ENCODE data around the gene TEKT5. TPM values are rescaled to one million over a fixed set of nuclear protein-coding genes. Genes with fewer than 3 reads are reported as not detected.

Gene TEKT5
- total RNA-seq, 1 experiment from 2014 or later = not detected

DNA sequence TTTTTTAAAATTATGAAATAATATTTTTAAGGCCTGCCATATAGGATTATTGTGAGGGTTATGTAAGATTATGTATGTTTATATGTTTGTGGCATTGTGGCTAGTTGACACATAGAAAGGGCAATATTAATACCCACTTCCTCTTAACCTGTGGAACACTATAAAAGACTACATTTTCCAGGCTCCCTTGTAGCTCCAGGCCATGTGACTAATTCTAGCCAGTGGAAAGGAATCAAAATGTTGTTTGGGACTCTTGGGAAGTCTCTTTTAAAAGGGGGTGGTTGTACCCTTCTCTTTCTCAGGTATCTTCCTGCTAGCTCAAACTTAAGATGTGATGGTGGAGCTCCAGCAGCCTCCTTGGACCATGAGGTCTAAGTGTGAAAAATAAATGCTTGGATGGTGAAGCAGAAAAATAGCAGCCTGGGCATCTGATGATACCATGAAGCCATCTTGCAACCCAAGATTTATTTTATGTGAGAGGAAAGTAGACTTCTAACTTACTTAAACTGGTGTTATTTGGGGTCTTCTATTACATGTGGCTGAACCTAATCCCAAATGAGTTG, 39.2 kb downstream of the TEKT5 start:
- intact Hi-C loops (cut with micrococcal nuclease; ENCODE audit: unreplicated experiment) = no loop called here
- no TSS peak for BruUV-seq (replicated peaks)
- CTCF ChIA-PET = no interaction called here

GRCh38 chr16:10654592-10655414, 39.9 kb downstream of the TEKT5 start:
- ChIA-PET POLR2A (no interaction called here), CTCF (no interaction called here)
- no peak for ATAC-seq

More for the DNA sequence above, 39.2 kb downstream of the TEKT5 start:
- DNase-seq (ENCODE audit: low read depth, low spot score) (no peak), ATAC-seq (no peak)
- Histone ChIP-seq H3K4me1 (ENCODE audit: control insufficient read depth, insufficient read depth, low read length) (no peaks in the 10 kb centered on the region), H3K27ac (ENCODE audit: low read length) (no peak overlapping the region), H3K4me3 (ENCODE audit: low read depth in 2 of 2, low read length in 2 of 2) (no peak overlapping the region), H3K27me3 (ENCODE audit: control insufficient read depth, insufficient read depth, low read length) (no peaks in the 10 kb centered on the region; the same call in 1 of the 2 replicates), H3K9me3 (ENCODE audit: control insufficient read depth, insufficient read depth, low read depth, low read length) (no peaks in the 10 kb centered on the region), H3K36me3 (ENCODE audit: control insufficient read depth, insufficient read depth, low read length) (no peaks in the 10 kb centered on the region)
- POLR2A ChIA-PET = no interaction called here
- TF ChIP-seq SIN3A (IDR thresholded peaks at IDR 0.05; ENCODE audit: borderline replicate concordance, insufficient read depth, low read depth, low read length) (no peak), POLR2AphosphoS5 (IDR thresholded peaks at IDR 0.05; ENCODE audit: low read depth, low read length) (no peak), REST (IDR thresholded peaks at IDR 0.05; ENCODE audit: insufficient read depth in 1 of 2, low read depth in 2 of 2, low read length in 1 of 2) (no peak), TCF7L2 (IDR thresholded peaks at IDR 0.05; ENCODE audit: low read depth, low read length) (no peak)
- TF ChIP-seq, protein P1, sequence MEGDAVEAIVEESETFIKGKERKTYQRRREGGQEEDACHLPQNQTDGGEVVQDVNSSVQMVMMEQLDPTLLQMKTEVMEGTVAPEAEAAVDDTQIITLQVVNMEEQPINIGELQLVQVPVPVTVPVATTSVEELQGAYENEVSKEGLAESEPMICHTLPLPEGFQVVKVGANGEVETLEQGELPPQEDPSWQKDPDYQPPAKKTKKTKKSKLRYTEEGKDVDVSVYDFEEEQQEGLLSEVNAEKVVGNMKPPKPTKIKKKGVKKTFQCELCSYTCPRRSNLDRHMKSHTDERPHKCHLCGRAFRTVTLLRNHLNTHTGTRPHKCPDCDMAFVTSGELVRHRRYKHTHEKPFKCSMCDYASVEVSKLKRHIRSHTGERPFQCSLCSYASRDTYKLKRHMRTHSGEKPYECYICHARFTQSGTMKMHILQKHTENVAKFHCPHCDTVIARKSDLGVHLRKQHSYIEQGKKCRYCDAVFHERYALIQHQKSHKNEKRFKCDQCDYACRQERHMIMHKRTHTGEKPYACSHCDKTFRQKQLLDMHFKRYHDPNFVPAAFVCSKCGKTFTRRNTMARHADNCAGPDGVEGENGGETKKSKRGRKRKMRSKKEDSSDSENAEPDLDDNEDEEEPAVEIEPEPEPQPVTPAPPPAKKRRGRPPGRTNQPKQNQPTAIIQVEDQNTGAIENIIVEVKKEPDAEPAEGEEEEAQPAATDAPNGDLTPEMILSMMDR (IDR thresholded peaks at IDR 0.05) = no peak
- in situ Hi-C loops (cut with HindIII; ENCODE audit: low pct_unique_long_range_greater_than_20kb, low sequenced_read_pairs) = no loop called here

More at GRCh38 chr16:10654592-10655414, 39.9 kb downstream of the TEKT5 start:
- Histone ChIP-seq H3K36me3 (ENCODE audit: control insufficient read depth, insufficient read depth, low read length) (no peaks in the 10 kb centered on the region), H3K4me3 (ENCODE audit: low read depth in 2 of 2, low read length in 2 of 2) (no peak overlapping the region), H3K27me3 (ENCODE audit: control insufficient read depth, insufficient read depth, low read length) (no peaks in the 10 kb centered on the region; the same call in 1 of the 2 replicates), H3K9me3 (ENCODE audit: control insufficient read depth, insufficient read depth, low read depth, low read length) (no peaks in the 10 kb centered on the region), H3K27ac (ENCODE audit: low read length) (no peak overlapping the region), H3K4me1 (ENCODE audit: control insufficient read depth, insufficient read depth, low read length) (no peaks in the 10 kb centered on the region)
- intact Hi-C loops (cut with micrococcal nuclease; ENCODE audit: unreplicated experiment) = no loop called here
- TF ChIP-seq TCF7L2 (IDR thresholded peaks at IDR 0.05; ENCODE audit: low read depth, low read length) = no peak
- no TSS peak for BruUV-seq (replicated peaks)
- in situ Hi-C loops (cut with HindIII; ENCODE audit: low pct_unique_long_range_greater_than_20kb, low sequenced_read_pairs) = no loop called here
- DNase-seq (ENCODE audit: low read depth, low spot score) = no peak
